GM12878 (cell line): ENCODE measurements around the gene ADGRG2. TPM values are rescaled to one million over a fixed set of nuclear protein-coding genes. Genes with fewer than 3 reads are reported as not detected.

Experiments
- ATAC-seq: fragments of 200-7000 bp; cut with Tn5 transposase; 3 replicates; pipeline ENCODE4 v1.9.1; 2020; ENCODE audit warnings: mild to moderate bottlenecking, moderate library complexity
- BruUV-seq: library from RNA; stranded (reverse); fragments of 400-500 nt; replicated peaks from 2 replicates; lab custom pipeline; 2021; lab: Mats Ljungman, UMichigan
- CTCF ChIA-PET: fragments of 300-600 bp; sonication (Branson Sonifier 250); formaldehyde crosslinking; extraction: SDS; loops from one replicate; lab custom pipeline; 2021; ENCODE audit warnings: inconsistent platforms; lab: Yijun Ruan, JAX
- POLR2A ChIA-PET: fragments of 350-600 bp; formaldehyde crosslinking; extraction: SDS; loops from one replicate; lab custom pipeline; 2021; ENCODE audit warnings: inconsistent platforms; lab: Charles Lee
- RAD21 ChIA-PET: fragments of 300-600 bp; sonication (Branson Sonifier 250); formaldehyde crosslinking; loops from one replicate; lab custom pipeline; 2023; ENCODE audit warnings: antibody characterized with exemption; ENCODE audit not compliant: unreplicated experiment; lab: Charles Lee
- SMC1A ChIA-PET: fragments of 300-600 bp; sonication (Branson Sonifier 250); formaldehyde crosslinking; loops from one replicate; lab custom pipeline; 2023; ENCODE audit not compliant: unreplicated experiment, uncharacterized antibody; lab: Charles Lee
- DNase-seq: peaks from one replicate; pipeline ENCODE4 v3.0.0-alpha.2; 2011; ENCODE audit warnings: low read depth, low spot score
- FAIRE-seq: peaks from 3 replicates; lab custom pipeline; 2011; peaks lifted over from hg19 to GRCh38; lab: Jason Lieb, UNC
- H2AFZ ChIP-seq: 2 replicates; pipeline ENCODE4 v1.6.0; 2011; ENCODE audit warnings: low read depth, low read length, control low read depth; ENCODE audit not compliant: control insufficient read depth
- H3K27ac ChIP-seq: 2 replicates; pipeline ENCODE4 v1.5.1; 2011; ENCODE audit warnings: control low read depth; ENCODE audit not compliant: control insufficient read depth, insufficient read depth
- H3K27me3 ChIP-seq, 2 experiments: replicated peaks in 1 of 2; 2 replicates each; pipeline versions ENCODE4 v1.6.0 to v1.6.1; 2011; ENCODE audit warnings: low read length in 1 of 2; ENCODE audit not compliant: control insufficient read depth in 2 of 2, insufficient read depth in 2 of 2
- H3K36me3 ChIP-seq, 2 experiments: 2 replicates each; pipeline ENCODE4 v1.5.1; 2011; ENCODE audit warnings: low read length in 1 of 2; ENCODE audit not compliant: control insufficient read depth in 2 of 2, insufficient read depth in 2 of 2
- H3K4me1 ChIP-seq: 2 replicates; pipeline ENCODE4 v1.6.1; 2011; ENCODE audit warnings: mild to moderate bottlenecking, low read length, moderate library complexity, mixed read lengths; ENCODE audit not compliant: control insufficient read depth, insufficient read depth
- H3K4me2 ChIP-seq: 2 replicates; pipeline ENCODE4 v1.6.0; 2011; ENCODE audit warnings: control low read depth; ENCODE audit not compliant: control insufficient read depth, insufficient read depth
- H3K4me3 ChIP-seq: fragments of 200-600 bp; sonication (generic); 2 replicates; pipeline ENCODE4 v1.5.1; 2016
- H3K79me2 ChIP-seq: 2 replicates; pipeline ENCODE4 v1.6.0; 2011; ENCODE audit warnings: low read length; ENCODE audit not compliant: control insufficient read depth, insufficient read depth
- H3K9ac ChIP-seq: 2 replicates; pipeline ENCODE4 v1.8.0; 2011; ENCODE audit warnings: low read length, control low read depth, mixed read lengths; ENCODE audit not compliant: control insufficient read depth, insufficient read depth
- H3K9me3 ChIP-seq: replicated peaks from 3 replicates; pipeline ENCODE4 v1.5.1; 2011; ENCODE audit warnings: mild to moderate bottlenecking, low read length; ENCODE audit not compliant: control insufficient read depth, insufficient read depth
- H4K20me1 ChIP-seq: 2 replicates; pipeline ENCODE4 v1.6.0; 2011; ENCODE audit not compliant: control insufficient read depth, insufficient read depth
- BMI1 ChIP-seq: fragments of 450-650 bp; IDR thresholded peaks from 2 replicates; pipeline ENCODE4 v1.6.1; 2016; ENCODE audit warnings: mild to moderate bottlenecking, moderate library complexity, borderline replicate concordance
- HDAC2 ChIP-seq: fragments of 200-600 bp; sonication (generic); IDR thresholded peaks from 2 replicates; pipeline ENCODE4 v1.6.1; 2017
- MYB ChIP-seq: fragments of 150-350 bp; IDR thresholded peaks from 2 replicates; pipeline ENCODE4 v1.6.1; 2014; ENCODE audit warnings: mild to moderate bottlenecking, low read depth, low read length, borderline replicate concordance
- NBN ChIP-seq: fragments of 450-650 bp; IDR thresholded peaks from 2 replicates; pipeline ENCODE4 v1.6.1; 2016
- PAX8 ChIP-seq: fragments of 450-650 bp; IDR thresholded peaks from 2 replicates; pipeline ENCODE4 v1.6.1; 2017; ENCODE audit warnings: mild to moderate bottlenecking, moderate library complexity
- POLR2AphosphoS5 ChIP-seq: IDR thresholded peaks from 2 replicates; pipeline ENCODE4 v1.6.1; 2011; ENCODE audit warnings: mild to moderate bottlenecking, low read length, inconsistent platforms
- RB1 ChIP-seq: fragments of 450-650 bp; formaldehyde crosslinking; IDR thresholded peaks from 2 replicates; pipeline ENCODE4 v1.6.1; 2017; ENCODE audit warnings: mild to moderate bottlenecking, borderline replicate concordance
- WGBS: methylation state at CpG from one replicate; pipeline ENCODE4 v1.1.6; 2016; ENCODE audit warnings: low lambda C conversion rate; ENCODE audit not compliant: insufficient replicate concordance, insufficient coverage; ENCODE audit errors: missing lambda C conversion rate; 5-methylcytosine and 5-hydroxymethylcytosine counted together
- in situ Hi-C: fragments of 300-500 bp; cut with MboI; formaldehyde crosslinking; loops from 9 replicates; pipeline ENCODE4 v1.14.3; 2018; ENCODE audit warnings: mixed read lengths
- intact Hi-C: fragments of 100-400 bp; cut with micrococcal nuclease; formaldehyde crosslinking; loops from one replicate; pipeline ENCODE4 v1.14.2; 2022; ENCODE audit not compliant: unreplicated experiment
- polyA plus RNA-seq, 11 experiments: library from polyadenylated mRNA; depleted of rRNA in 4 of 11; unstranded in 6 of 11; stranded (reverse) in 5 of 11; fragments of >200 nt; fragmentation: Nextera tagmentation in 4 of 11; fragmentation: Illumina TruSeq in 1 of 11; extraction: Ambion mirVana in 4 of 11; extraction: Trizol in 1 of 11; gene quantifications; 1 replicate in 1 of 11; 2 replicates in 10 of 11; pipeline versions ENCODE4 v1.2.1 to v1.2.3, GENCODE V29; 2011 to 2016; ENCODE audit warnings: inconsistent platforms in 2 of 11, missing spikeins in 2 of 11, low read depth in 1 of 11
- total RNA-seq, 4 experiments: library from RNA; depleted of rRNA in 3 of 4; stranded (reverse); fragments of >200 nt in 3 of 4; fragmentation: Illumina TruSeq in 1 of 4; extraction: Trizol in 1 of 4; gene quantifications; 2 replicates each; pipeline versions ENCODE4 v1.2.1 to v1.2.3, GENCODE V29; 2013 to 2021
- TF ChIP-seq, protein P1 (sequence below): fragments of 450-650 bp; conservative IDR thresholded peaks from 2 replicates; pipeline ENCODE4 v1.6.1; 2017; ENCODE audit warnings: mild to moderate bottlenecking, moderate library complexity
- TF ChIP-seq, protein P2 (sequence below): fragments of 450-650 bp; IDR thresholded peaks from 2 replicates; pipeline ENCODE4 v1.6.1; 2017; ENCODE audit warnings: mild to moderate bottlenecking, low read depth, inconsistent platforms; ENCODE audit not compliant: poor library complexity, severe bottlenecking
- TF ChIP-seq, protein P3 (sequence below): fragments of 450-650 bp; formaldehyde crosslinking; IDR thresholded peaks from 2 replicates; pipeline ENCODE4 v1.4.0; 2020; ENCODE audit warnings: mild to moderate bottlenecking, moderate library complexity
- TF ChIP-seq, protein P4 (sequence below): IDR thresholded peaks from 2 replicates; pipeline ENCODE4 v1.6.1; 2012; ENCODE audit warnings: mild to moderate bottlenecking, low read depth, low read length

Gene ADGRG2
- total and polyA plus RNA-seq, 10 of the 15 experiments (the other 5 are each of a cell fraction or from before 2014, with no cell fraction given) = 0.02 to 0.29 (median 0.05) TPM; not detected in 5

DNA sequence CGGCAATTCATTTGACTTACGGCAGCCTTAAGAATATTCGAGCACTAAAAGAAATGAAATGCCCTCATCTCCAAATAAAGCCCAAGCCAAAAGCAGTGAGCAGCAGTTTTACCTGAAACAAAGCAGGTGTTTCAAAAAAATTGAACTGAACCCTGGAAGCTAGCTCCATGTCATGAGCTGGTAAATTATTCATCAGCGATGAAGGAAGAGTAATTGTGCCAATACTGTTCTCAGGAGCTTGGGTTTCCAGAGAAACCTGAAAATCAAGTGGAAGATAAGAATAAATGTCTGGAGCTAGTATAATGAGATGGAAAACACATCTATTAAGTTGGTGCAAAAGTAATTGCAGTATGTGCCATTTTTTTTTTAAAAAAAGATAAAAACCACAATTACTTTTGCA, 114.4 kb downstream of the ADGRG2 start:
- FAIRE-seq (no peak), DNase-seq (no peak), ATAC-seq (no peak)
- Histone ChIP-seq H2AFZ (no peak overlapping the region), H3K9me3 (no peaks in the 10 kb centered on the region), H3K4me1 (no peaks in the 10 kb centered on the region), H4K20me1 (no peaks in the 10 kb centered on the region), H3K79me2 (no peaks in the 10 kb centered on the region), H3K4me3 (no peak overlapping the region), H3K27me3 (no peaks in the 10 kb centered on the region), H3K9ac (no peak overlapping the region), H3K36me3 (no peaks in the 10 kb centered on the region)
- intact Hi-C loops = no loop called here
- ChIA-PET CTCF (interaction anchor here (0.6 to 0.8 kb wide), 3 partner anchors 8 to 364 kb away, joined by 3 read pairs; no protein-coding TSS in a partner anchor), SMC1A (interaction anchor here (1.1 kb wide), 1 partner anchor 9 kb away, joined by 4 read pairs; no protein-coding TSS in a partner anchor), POLR2A (no interaction called here), RAD21 (no interaction called here)
- 55% methylated on average over 4 of the region's 4 CpGs for WGBS
- BruUV-seq = no TSS peak
- TF ChIP-seq HDAC2 = no peak
- TF ChIP-seq POLR2AphosphoS5 = no peak
- no peak for TF ChIP-seq PAX8
- TF ChIP-seq BMI1 = no peak
- TF ChIP-seq, protein P1, sequence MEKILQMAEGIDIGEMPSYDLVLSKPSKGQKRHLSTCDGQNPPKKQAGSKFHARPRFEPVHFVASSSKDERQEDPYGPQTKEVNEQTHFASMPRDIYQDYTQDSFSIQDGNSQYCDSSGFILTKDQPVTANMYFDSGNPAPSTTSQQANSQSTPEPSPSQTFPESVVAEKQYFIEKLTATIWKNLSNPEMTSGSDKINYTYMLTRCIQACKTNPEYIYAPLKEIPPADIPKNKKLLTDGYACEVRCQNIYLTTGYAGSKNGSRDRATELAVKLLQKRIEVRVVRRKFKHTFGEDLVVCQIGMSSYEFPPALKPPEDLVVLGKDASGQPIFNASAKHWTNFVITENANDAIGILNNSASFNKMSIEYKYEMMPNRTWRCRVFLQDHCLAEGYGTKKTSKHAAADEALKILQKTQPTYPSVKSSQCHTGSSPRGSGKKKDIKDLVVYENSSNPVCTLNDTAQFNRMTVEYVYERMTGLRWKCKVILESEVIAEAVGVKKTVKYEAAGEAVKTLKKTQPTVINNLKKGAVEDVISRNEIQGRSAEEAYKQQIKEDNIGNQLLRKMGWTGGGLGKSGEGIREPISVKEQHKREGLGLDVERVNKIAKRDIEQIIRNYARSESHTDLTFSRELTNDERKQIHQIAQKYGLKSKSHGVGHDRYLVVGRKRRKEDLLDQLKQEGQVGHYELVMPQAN = no peak
- TF ChIP-seq RB1 = no peak
- TF ChIP-seq, protein P2, sequence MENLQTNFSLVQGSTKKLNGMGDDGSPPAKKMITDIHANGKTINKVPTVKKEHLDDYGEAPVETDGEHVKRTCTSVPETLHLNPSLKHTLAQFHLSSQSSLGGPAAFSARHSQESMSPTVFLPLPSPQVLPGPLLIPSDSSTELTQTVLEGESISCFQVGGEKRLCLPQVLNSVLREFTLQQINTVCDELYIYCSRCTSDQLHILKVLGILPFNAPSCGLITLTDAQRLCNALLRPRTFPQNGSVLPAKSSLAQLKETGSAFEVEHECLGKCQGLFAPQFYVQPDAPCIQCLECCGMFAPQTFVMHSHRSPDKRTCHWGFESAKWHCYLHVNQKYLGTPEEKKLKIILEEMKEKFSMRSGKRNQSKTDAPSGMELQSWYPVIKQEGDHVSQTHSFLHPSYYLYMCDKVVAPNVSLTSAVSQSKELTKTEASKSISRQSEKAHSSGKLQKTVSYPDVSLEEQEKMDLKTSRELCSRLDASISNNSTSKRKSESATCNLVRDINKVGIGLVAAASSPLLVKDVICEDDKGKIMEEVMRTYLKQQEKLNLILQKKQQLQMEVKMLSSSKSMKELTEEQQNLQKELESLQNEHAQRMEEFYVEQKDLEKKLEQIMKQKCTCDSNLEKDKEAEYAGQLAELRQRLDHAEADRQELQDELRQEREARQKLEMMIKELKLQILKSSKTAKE = no peak
- TF ChIP-seq, protein P3, sequence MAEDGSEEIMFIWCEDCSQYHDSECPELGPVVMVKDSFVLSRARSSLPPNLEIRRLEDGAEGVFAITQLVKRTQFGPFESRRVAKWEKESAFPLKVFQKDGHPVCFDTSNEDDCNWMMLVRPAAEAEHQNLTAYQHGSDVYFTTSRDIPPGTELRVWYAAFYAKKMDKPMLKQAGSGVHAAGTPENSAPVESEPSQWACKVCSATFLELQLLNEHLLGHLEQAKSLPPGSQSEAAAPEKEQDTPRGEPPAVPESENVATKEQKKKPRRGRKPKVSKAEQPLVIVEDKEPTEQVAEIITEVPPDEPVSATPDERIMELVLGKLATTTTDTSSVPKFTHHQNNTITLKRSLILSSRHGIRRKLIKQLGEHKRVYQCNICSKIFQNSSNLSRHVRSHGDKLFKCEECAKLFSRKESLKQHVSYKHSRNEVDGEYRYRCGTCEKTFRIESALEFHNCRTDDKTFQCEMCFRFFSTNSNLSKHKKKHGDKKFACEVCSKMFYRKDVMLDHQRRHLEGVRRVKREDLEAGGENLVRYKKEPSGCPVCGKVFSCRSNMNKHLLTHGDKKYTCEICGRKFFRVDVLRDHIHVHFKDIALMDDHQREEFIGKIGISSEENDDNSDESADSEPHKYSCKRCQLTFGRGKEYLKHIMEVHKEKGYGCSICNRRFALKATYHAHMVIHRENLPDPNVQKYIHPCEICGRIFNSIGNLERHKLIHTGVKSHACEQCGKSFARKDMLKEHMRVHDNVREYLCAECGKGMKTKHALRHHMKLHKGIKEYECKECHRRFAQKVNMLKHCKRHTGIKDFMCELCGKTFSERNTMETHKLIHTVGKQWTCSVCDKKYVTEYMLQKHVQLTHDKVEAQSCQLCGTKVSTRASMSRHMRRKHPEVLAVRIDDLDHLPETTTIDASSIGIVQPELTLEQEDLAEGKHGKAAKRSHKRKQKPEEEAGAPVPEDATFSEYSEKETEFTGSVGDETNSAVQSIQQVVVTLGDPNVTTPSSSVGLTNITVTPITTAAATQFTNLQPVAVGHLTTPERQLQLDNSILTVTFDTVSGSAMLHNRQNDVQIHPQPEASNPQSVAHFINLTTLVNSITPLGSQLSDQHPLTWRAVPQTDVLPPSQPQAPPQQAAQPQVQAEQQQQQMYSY (CRISPR knock-in tag) = no peak
- TF ChIP-seq MYB = no peak
- no peak for TF ChIP-seq NBN
- TF ChIP-seq, protein P4, sequence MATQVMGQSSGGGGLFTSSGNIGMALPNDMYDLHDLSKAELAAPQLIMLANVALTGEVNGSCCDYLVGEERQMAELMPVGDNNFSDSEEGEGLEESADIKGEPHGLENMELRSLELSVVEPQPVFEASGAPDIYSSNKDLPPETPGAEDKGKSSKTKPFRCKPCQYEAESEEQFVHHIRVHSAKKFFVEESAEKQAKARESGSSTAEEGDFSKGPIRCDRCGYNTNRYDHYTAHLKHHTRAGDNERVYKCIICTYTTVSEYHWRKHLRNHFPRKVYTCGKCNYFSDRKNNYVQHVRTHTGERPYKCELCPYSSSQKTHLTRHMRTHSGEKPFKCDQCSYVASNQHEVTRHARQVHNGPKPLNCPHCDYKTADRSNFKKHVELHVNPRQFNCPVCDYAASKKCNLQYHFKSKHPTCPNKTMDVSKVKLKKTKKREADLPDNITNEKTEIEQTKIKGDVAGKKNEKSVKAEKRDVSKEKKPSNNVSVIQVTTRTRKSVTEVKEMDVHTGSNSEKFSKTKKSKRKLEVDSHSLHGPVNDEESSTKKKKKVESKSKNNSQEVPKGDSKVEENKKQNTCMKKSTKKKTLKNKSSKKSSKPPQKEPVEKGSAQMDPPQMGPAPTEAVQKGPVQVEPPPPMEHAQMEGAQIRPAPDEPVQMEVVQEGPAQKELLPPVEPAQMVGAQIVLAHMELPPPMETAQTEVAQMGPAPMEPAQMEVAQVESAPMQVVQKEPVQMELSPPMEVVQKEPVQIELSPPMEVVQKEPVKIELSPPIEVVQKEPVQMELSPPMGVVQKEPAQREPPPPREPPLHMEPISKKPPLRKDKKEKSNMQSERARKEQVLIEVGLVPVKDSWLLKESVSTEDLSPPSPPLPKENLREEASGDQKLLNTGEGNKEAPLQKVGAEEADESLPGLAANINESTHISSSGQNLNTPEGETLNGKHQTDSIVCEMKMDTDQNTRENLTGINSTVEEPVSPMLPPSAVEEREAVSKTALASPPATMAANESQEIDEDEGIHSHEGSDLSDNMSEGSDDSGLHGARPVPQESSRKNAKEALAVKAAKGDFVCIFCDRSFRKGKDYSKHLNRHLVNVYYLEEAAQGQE = no peak
- TF ChIP-seq, all 136 proteins: peak for 0
- H3K27ac ChIP-seq = no peak overlapping the region
- in situ Hi-C loops = loop anchor here (25.0 kb wide), 1 partner anchor 621 kb away; no protein-coding TSS in a partner anchor
- no peak overlapping the region for H3K4me2 ChIP-seq
